Stimulated activated CD8-positive, alpha-beta memory T cell treated with anti-CD3 and anti-CD28 coated beads, Interleukin-4, amount 100 ng/mL, for 48 hours (primary cell): Measurements from ENCODE around the gene RASGRP1.
"Not testable (repeated sequence)": the region's sequence is repeated elsewhere in the genome, so short reads cannot be mapped to it uniquely, and the experiment has no call there.

Source experiments
- DNase-seq: peaks from one replicate; pipeline ENCODE4 v3.0.0-alpha.2; 2020

Gene RASGRP1

GRCh38 chr15:38564557-38565286 lies at the start of gene RASGRP1:
Gene RASGRP1 (minus strand): TSS chr15:38564814. CDS start chr15:38564628, 186 bp downstream.
- DNase-seq = peak; percentile 86

- DNase-seq = peak; percentile 53
These were observed 48.5 kb upstream of the RASGRP1 start for GRCh38 chr15:38613085-38613484.

- peak; percentile 75 for DNase-seq
These were observed 47.7 kb upstream of the RASGRP1 start for GRCh38 chr15:38612159-38612863.

- DNase-seq = peak; percentile 73
These were observed 46.6 kb upstream of the RASGRP1 start for GRCh38 chr15:38611228-38611627.

GRCh38 chr15:38610748-38611147 lies 46.1 kb upstream of the RASGRP1 start:
- peak; percentile 65 for DNase-seq

DNA sequence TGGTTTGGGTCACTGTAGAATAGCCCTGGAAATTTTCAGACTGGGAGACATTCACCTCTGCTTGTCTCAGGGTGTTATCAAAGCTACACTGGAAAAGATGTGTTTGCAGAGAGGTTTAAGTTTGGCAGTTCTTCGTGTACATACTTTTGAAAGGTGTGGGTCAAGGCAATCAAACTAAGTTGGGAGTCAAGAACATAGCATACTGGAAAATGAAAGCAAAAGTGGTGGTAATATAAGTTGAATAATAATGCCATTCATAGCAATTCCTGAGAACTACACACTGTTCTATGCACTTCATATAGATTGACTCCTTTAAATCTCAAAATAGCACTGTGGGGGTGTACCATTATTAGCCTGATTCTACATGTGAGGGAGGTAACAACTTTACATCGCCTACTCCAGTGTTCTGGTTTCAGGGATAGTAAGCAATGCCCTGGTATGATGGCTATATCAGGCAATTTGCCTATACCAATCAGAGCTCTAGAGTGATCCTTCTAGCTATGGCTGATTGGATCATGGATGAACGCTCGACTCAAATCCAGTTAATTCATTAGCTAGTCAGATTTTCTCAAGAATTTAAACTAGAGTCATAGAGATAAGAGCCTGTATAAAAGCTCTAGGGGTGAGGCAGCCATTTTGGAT lies 44.6 kb upstream of the RASGRP1 start:
- no peak for DNase-seq

DNA sequence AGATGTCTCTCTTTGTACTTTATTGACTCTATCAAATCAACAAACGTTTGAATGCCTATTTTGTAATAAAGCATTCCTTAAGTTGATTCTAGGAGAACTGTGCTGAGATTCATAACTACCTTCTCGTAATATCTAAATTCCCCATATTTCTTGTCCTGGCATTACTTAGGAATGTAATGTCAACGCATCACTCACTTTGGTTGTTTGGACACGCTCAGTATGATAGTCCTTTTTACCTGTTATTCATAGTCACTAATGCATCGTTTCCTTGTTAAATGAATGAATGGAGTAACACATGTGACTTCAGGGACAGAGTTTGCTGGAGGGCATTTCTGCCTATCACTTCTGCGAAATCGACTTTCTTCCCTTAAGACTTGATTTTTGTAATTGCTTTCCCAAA lies 44.1 kb upstream of the RASGRP1 start:
- no peak for DNase-seq

GRCh38 chr15:38605744-38606143 lies 41.1 kb upstream of the RASGRP1 start:
- peak; percentile 50 for DNase-seq

GRCh38 chr15:38603672-38604071 lies 39.1 kb upstream of the RASGRP1 start:
- no peak for DNase-seq

DNA sequence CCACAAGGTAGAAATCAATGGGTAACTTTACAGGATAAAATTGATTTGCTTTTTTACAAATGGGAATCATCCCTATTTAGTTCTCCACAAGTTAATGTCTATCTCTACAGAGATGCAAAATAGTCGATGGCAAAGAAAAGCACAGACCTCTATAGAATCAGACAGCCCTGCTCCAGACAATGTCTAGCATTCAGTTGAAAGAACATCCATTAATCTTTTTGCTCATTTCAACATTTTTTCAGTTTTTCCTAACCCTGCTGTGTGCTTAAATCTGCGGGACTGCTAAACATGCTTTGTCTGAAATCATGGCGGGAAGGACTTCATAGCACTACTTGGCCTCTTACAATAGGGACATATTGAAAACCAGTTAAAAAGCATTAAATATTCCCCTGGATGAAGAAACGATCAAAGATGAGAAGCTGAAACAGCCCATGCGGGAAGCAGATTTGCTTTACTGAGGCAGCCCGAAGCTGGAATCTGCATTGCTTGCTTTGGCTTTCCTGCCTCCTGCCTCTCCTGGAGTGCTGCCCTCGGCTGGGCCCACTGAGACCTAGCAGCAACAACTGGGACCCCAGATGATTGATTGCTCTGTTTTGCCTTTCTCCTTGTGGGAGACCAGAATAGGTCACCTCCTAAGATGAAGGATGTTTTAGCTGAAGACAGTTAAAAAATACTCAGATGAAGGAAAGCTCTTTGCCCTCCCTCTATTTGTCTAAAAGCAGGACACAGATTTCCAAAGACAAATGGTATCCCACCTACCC lies 38.5 kb upstream of the RASGRP1 start:
- no peak for DNase-seq

GRCh38 chr15:38600236-38600635 lies 35.6 kb upstream of the RASGRP1 start:
- no peak for DNase-seq

DNA sequence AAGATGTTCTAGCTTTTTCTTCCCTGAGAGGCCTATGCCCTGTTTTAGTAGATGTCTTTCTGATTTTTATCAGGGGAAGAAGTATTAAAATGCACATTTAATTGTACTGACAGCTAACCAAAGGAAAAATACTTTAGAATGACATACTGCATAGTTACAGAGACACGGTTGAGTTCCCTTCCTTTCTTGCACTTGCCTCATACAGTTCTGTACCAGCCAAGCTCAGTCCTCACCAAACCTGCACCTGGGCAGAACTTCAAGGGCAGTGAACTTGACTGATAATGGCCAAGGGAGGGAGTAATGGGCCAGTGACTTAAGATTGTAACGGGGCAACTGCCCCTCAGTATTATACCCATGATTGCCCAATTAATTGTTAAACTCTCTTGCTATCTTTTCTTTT lies 34.1 kb upstream of the RASGRP1 start:
- no peak for DNase-seq

DNA sequence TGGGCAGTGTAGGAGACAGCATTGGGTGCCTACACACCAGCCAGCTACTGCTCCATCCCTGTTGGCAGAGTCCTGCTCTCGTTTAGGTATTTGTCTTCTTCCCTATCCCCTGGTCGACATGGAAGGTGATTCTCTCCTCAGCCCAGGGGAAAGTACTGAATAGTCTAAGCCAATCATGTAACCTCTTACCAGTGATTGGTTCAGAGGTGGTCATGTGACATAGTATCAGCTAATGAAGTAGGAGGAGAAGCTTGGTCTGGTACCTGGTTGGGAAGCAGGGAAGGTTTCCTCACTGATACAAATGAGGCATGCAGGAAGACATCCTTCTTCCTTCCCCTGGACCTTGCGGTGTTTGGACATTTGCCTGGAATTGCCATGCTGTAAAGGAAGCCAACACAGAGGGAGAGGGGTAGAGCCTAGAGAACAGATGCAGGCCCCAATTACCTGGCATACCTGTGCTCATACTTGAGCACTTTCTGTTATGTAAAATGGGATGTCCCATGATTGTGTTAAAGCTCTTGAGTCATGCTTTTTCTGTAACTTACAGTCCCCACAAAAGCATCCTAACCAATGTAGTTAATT lies 32.7 kb upstream of the RASGRP1 start:
- no peak for DNase-seq

DNA sequence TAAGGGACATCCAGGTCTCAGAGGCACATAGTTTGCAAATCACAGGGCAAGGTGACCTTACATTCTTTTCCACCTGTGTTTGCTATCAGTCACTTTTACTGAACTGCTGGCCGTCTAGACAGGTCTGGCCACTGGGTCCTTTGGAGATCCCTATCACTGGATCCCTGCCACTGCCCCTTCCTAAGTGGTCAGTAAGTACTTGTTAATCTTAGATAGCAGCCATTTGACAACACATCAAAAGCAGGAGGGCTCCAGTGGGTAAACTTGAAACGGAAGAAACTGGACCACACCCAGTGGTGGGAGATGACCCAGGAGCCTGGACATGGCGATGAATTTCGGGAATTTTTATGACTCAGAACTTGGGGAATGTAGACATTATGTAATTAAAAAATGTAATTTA lies 28.9 kb upstream of the RASGRP1 start:
- DNase-seq = no peak

DNA sequence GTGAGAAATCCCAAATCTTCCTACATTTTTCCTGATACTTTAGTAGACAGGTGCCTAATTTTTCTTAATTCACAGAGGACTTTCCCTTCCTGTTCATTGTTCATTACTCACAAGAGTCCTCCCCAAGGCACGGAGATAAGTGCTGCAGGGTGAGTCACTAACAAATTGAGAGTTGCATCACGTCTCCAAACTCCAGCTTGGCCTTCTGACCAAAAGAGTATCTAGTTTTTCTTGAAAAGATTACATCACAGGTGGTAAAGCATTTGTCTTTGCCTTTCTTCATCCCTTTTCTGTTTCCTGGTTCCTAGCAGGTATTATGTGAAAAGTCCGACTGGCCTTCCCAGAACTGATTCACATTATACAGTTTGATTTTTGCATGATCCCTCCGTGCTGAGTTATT lies 24.9 kb upstream of the RASGRP1 start:
- no peak for DNase-seq

- no peak for DNase-seq
These were observed 24.1 kb upstream of the RASGRP1 start for GRCh38 chr15:38588672-38589071.

DNA sequence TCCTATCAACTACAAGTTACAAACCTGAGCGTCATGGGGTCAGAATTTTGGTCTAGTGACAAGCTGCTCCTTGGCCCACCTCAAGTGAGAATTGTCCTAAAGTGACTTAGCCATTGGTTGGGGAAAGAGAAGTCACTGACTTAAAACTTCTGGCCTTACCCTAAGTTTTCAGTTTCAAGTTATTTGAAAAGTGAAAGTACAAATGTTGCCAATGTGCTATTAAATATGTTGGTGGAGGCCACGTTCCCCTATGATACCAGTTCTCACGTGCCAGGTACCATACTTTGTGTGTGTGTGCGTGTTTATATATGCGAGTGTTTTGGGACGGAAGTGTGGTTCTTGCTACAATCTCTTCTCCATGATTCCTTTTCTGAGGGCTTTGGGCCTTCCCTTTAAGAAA lies 22.6 kb upstream of the RASGRP1 start:
- no peak for DNase-seq

- DNase-seq = not testable (repeated sequence)
These were observed 21.4 kb upstream of the RASGRP1 start for GRCh38 chr15:38586005-38586404.

DNA sequence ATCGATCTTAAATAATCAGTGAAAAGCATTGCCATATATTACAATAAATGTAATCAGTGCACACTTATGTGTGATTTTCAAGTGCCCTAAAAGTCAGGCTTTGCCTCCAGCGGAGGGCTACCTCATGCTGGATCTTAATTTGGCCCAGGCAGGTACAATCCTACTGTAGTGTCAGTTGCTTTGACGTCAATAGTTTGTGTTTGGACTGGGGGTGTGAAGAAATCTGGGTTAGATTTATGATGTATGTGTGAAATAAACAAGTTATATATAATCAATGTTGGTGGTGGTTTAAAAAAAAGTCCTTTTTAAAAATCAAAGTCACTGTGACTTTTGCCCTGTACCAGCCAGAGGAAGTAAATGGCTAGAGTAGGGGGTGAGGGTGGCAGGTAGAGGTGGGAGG lies 14.0 kb upstream of the RASGRP1 start:
- DNase-seq = no peak

DNA sequence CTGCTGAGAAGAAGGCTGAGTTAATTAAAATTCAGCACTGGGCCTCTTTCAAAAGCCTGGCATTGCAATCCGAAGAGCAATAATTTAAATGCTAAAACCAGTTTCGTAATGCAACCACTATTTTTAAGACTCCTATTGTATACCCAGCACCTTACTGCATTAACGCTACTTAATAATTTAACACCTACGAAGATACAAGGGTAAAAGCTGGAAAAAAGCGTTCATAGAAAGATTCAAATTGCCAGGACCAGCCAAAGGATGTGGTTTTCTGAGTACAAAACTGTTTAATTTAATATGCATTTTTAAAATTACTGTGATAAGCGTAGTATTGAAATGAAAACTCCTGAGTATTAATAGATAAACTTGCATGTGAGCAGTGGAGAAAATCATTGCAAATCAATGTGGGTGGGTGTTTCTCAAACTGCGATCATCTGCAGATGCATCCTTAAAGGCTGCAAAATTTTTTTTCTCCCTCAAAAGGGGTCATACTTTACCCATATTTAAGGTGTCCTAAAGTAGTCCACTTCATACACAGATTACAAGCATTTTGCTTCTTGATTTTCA lies 12.9 kb upstream of the RASGRP1 start:
- DNase-seq = no peak

GRCh38 chr15:38576837-38577236 lies 12.2 kb upstream of the RASGRP1 start:
- no peak for DNase-seq

- DNase-seq = no peak
These were observed 11.6 kb upstream of the RASGRP1 start for GRCh38 chr15:38576261-38576660.

- no peak for DNase-seq
These were observed 665 bp upstream of the RASGRP1 start for GRCh38 chr15:38565287-38565670.
